HEK293T (cell line): ENCODE results near the gene RPS29.

ENCODE experiments used
- ARNT ChIP-seq: fragments of 450-650 bp; IDR thresholded peaks from 2 replicates; pipeline ENCODE4 v1.6.1; 2017; ENCODE audit warnings: mild to moderate bottlenecking
- NFRKB ChIP-seq: fragments of 450-650 bp; IDR thresholded peaks from 2 replicates; pipeline ENCODE4 v1.6.1; 2016; ENCODE audit warnings: mild to moderate bottlenecking, moderate library complexity
- SP1 ChIP-seq: fragments of 450-650 bp; IDR thresholded peaks from 2 replicates; pipeline ENCODE4 v1.6.1; 2017

DNA sequence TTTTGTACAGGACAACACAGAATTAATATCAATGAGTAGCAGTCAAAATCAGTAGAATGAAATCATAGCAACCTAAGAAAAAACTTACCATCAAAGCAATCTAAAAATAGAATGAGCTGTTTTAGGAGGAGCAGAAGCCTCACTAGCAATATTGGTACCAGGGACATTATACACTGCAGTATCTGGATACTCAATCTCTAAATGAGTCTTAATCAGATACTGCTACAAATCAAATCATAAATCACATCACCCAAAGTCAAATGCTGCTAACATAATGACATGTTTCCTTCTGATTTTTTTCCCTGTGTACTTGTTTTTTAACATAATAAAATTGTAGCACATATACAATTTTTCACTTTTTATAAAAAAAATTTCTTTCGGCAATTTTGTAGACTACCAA lies 8.0 kb downstream of the RPS29 start:
- TF ChIP-seq ARNT (no peak), SP1 (no peak), NFRKB (no peak)
